Measurements from ENCODE around the gene SLC22A23.

The SLC22A23 gene

DNA sequence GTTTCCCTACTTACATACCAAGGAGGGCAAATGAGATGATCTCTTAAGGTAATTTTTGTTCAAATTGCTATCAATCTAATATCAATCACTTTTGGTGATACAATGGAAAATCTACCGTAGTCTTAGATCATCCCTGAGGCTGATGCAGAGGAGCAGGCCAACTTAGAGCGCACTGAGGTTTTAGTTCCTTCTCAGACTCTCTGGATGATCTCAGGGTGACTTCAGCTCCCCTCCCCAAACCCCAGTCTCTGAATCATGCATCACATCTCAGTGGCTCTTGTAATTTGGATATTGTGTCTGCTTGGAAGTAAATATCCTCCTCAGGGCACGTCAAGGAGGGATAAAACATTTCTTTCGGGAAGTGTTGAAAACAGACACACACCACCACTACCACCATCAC, 235.3 kb downstream of the SLC22A23 start:
- DNase-seq (ENCODE audit: low spot score) = no peak

DNA sequence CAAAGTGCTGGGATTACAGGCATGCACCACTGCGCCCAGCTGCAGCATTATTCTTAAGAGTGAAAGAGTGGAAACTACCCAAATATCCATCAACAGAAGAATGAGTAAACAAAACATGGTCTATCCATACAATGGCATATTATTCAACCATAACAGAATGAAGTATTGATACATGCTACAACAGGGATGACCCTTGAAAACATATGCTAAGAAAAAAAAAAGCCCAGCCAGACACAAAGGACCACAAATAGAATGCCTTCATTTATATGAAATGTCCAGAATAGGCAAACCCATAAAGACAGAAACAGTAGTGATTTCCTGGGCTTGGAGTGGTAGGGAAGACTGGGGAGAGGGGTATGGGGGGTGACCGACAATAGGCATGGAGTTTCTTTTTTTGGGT, 236.5 kb downstream of the SLC22A23 start:
- DNase-seq (ENCODE audit: low spot score) = no peak
